Calu3 (cell line): ENCODE data around the gene CIT. TPM values are rescaled to one million over a fixed set of nuclear protein-coding genes. Genes with fewer than 3 reads are reported as not detected.

Source experiments
- BruUV-seq: library from RNA; stranded (reverse); fragments of 400-500 nt; replicated peaks from 2 replicates; lab custom pipeline; 2021; lab: Mats Ljungman, UMichigan
- CTCF ChIA-PET: fragments of 300-600 bp; sonication (Branson Sonifier 250); formaldehyde crosslinking; loops from one replicate; lab custom pipeline; 2022; ENCODE audit warnings: antibody characterized with exemption; lab: Charles Lee
- DNase-seq: peaks from one replicate; pipeline ENCODE4 v3.0.0; 2022
- H3K27ac Mint-ChIP-seq: one replicate; pipeline ENCODE4 v1.8.0; 2022; ENCODE audit warnings: mixed read lengths; ENCODE audit not compliant: unreplicated experiment
- H3K27me3 Mint-ChIP-seq: one replicate; pipeline ENCODE4 v1.8.0; 2022; ENCODE audit warnings: mixed read lengths; ENCODE audit not compliant: unreplicated experiment
- H3K36me3 Mint-ChIP-seq: one replicate; pipeline ENCODE4 v1.8.0; 2022; ENCODE audit warnings: mild to moderate bottlenecking, moderate library complexity, mixed read lengths; ENCODE audit not compliant: insufficient read depth, unreplicated experiment
- H3K4me1 Mint-ChIP-seq: one replicate; pipeline ENCODE4 v1.8.0; 2022; ENCODE audit warnings: mild to moderate bottlenecking, low read depth, mixed read lengths; ENCODE audit not compliant: unreplicated experiment
- H3K4me3 Mint-ChIP-seq: one replicate; pipeline ENCODE4 v1.8.0; 2022; ENCODE audit warnings: mild to moderate bottlenecking, low read depth, moderate library complexity, mixed read lengths; ENCODE audit not compliant: unreplicated experiment
- H3K9me3 Mint-ChIP-seq: one replicate; pipeline ENCODE4 v1.8.0; 2022; ENCODE audit warnings: low read depth, mixed read lengths; ENCODE audit not compliant: unreplicated experiment
- CTCF ChIP-seq: fragments of 200-600 bp; IDR thresholded peaks from one replicate; pipeline ENCODE4 v1.8.0; 2022; ENCODE audit warnings: antibody characterized with exemption; ENCODE audit not compliant: unreplicated experiment
- intact Hi-C: fragments of 100-400 bp; cut with micrococcal nuclease; formaldehyde crosslinking; loops from one replicate; pipeline ENCODE4 v1.10.0; 2022; ENCODE audit not compliant: unreplicated experiment
- total RNA-seq: library from RNA; stranded (reverse); gene quantifications from 2 replicates; pipeline ENCODE4 v1.2.3, GENCODE V29; 2022

CIT gene
- total RNA-seq, 1 experiment from 2014 or later: 82.3 TPM

GRCh38 chr12:119850330-119850729 is 26.8 kb downstream of the CIT start:
- CTCF ChIA-PET: no interaction called here
- H3K36me3 Mint-ChIP-seq: no peaks in the 10 kb centered on the region
- no peak for TF ChIP-seq CTCF
- no peak for DNase-seq
- no TSS peak for BruUV-seq
- no peaks in the 10 kb centered on the region for H3K9me3 Mint-ChIP-seq
- H3K4me3 Mint-ChIP-seq: no peak overlapping the region
- no peaks in the 10 kb centered on the region for H3K27me3 Mint-ChIP-seq
- intact Hi-C loops: no loop called here
- H3K27ac Mint-ChIP-seq: no peak overlapping the region
- H3K4me1 Mint-ChIP-seq: no peaks in the 10 kb centered on the region

DNA sequence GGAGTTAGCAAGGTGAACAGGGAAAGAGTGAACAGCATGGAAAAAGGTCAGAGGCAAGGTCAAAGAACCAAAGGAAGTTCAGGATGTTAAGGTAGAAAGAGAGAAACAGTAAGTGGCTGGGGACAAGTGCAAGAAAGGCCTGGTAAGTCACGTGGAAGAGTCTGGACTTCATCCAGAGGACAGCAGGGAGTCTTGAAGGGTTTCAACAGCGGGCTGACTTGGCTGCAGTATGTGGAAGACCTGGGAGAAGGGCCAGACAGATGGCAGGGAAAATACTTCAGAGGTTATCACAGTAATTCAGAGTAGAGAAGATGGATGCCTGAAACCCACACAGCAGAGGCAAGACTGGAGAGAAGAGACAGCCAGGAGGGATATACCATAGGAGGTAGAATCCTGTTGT is 34.0 kb downstream of the CIT start:
- Mint-ChIP-seq H3K27ac (no peak overlapping the region), H3K36me3 (peaks cover 15% of the 10 kb centered on the region), H3K4me3 (no peak overlapping the region), H3K4me1 (no peaks in the 10 kb centered on the region), H3K9me3 (no peaks in the 10 kb centered on the region), H3K27me3 (no peaks in the 10 kb centered on the region)
- CTCF ChIA-PET: no interaction called here
- no peak for TF ChIP-seq CTCF
- DNase-seq: no peak
- intact Hi-C loops: no loop called here
- BruUV-seq: no TSS peak

GRCh38 chr12:119842380-119842779 is 34.7 kb downstream of the CIT start:
- no peak for TF ChIP-seq CTCF
- Mint-ChIP-seq H3K4me3 (no peak overlapping the region), H3K9me3 (no peaks in the 10 kb centered on the region), H3K27me3 (no peaks in the 10 kb centered on the region), H3K36me3 (peaks cover 15% of the 10 kb centered on the region), H3K4me1 (no peaks in the 10 kb centered on the region), H3K27ac (no peak overlapping the region)
- no peak for DNase-seq
- BruUV-seq: no TSS peak
- intact Hi-C loops: no loop called here
- CTCF ChIA-PET: no interaction called here

- no peaks in the 10 kb centered on the region for H3K9me3 Mint-ChIP-seq
- H3K27ac Mint-ChIP-seq: no peak overlapping the region
- no peaks in the 10 kb centered on the region for H3K27me3 Mint-ChIP-seq
- CTCF ChIA-PET: no interaction called here
- peaks cover 15% of the 10 kb centered on the region for H3K36me3 Mint-ChIP-seq
- no peak overlapping the region for H3K4me3 Mint-ChIP-seq
- no peak for TF ChIP-seq CTCF
- intact Hi-C loops: no loop called here
- no peaks in the 10 kb centered on the region for H3K4me1 Mint-ChIP-seq
- DNase-seq: no peak
- no TSS peak for BruUV-seq
Measured at GRCh38 chr12:119841433-119842210, 35.5 kb downstream of the CIT start.
